Cerebellar nuclear complex (tissue), 1 donor: Measurements from ENCODE around the gene NSMF.
"Not testable (repeated sequence)": the region's sequence is repeated elsewhere in the genome, so short reads cannot be mapped to it uniquely, and the experiment has no call there.

Experiments
- DNase-seq, 2 experiments: peaks; one replicate each; lab custom pipeline; 2025; lab: John Stamatoyannopoulos, UW

The NSMF gene

DNA sequence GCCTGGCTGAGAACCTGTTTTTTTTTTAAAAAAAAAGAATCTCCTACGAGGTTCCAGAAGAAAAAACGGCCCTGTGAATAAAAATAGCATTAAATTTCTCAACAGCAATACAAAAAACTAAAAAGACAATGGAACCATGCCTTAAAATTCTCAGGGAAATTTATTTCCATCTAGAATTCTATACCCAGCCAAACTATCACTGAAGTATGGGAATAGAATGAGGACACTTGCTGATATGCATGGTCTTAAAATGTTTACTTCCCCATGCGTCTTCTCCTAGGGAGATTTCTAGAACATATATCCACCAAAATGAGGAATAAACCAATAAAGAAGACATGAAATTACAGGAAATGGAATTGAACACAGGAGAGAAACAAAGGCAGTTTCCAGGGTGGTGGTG lies 16.5 kb upstream of the NSMF start:
- DNase-seq = no peak

DNA sequence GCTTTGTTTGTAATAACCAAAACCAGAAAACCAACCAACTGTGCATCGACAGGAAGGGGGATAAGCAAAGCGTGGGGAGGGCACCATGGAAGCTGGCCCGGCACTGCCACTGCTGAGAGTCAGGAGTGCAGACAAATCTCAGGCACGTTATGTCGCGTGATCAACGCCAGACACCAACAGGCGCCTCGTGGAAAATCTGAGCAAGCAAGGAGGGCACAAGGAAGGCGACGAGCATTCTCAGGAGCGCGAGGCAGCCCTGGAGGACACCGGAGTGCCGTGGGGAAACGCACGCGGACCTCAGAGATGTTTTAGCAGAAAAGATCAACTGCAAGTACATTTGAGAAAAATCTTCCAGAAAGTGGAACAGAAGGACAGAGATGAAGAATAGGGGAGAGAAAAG lies 15.1 kb upstream of the NSMF start:
- no peak for DNase-seq

- no peak for DNase-seq
These were observed 11.7 kb upstream of the NSMF start for GRCh38 chr9:137470785-137471184.

GRCh38 chr9:137467896-137468295 lies 8.8 kb upstream of the NSMF start:
- no peak for DNase-seq

DNA sequence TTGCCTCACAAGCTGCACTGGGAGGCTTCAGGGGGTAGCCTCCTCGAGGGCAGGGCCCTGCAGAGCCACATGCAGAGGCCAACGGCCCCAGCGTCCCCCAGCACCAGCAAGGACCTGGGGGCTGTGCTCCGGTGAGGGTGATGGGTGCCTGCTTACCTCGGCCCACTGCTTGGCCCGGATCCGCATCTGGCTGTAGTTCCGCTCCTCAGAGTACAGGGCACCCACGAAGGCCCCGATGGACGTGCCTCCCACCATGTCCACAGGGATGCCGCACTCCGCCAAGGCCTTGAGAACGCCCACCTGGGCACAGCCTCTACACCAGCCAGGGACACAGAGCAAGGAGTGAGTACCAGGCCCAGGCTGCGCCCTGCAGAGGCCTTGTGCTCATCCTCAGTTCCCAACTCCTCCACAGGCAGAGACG lies 8.0 kb upstream of the NSMF start:
- DNase-seq = no peak

- DNase-seq = not testable (repeated sequence)
These were observed 7.4 kb upstream of the NSMF start for GRCh38 chr9:137466389-137467085.

- DNase-seq = no peak
These were observed 6.7 kb upstream of the NSMF start for GRCh38 chr9:137465720-137466388.

DNA sequence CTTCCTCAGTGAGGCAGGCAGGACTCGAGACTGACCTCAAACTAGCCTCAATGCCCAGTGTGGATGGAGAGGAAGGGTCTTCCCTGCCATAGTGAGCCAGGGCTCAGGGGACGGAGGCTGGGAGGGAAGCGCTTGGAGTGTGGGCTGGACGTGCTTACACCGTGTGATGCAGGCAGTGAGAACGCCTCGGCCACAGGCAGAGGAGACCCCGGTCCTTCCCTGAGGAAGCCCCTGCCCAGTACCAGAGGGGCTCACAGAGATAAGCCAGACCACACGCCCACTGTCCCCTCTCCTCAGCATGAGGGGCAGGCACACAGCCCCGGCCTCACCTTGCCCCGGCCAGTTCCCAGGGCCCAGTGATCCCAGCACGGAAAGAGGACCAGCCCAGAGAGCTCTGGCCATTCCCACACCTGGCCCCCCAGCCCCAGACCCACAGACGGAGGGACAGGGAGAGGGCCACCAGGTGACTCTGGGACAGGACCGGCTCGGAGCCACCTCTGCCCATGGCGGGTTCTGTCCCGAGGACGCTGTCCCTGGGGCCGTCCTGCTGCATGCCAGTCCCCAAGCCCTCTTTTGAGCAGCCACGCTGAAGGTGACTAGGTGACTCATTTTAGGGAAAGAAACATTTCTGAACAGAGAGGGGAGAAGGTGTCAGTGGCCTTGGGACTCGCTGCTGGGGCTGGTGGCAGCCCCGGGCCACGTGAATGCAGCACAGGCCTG lies 6.0 kb upstream of the NSMF start:
- DNase-seq = no peak

GRCh38 chr9:137464291-137464999 lies 5.3 kb upstream of the NSMF start:
- DNase-seq = no peak

- DNase-seq = no peak
These were observed 4.8 kb upstream of the NSMF start for GRCh38 chr9:137463931-137464290.

DNA sequence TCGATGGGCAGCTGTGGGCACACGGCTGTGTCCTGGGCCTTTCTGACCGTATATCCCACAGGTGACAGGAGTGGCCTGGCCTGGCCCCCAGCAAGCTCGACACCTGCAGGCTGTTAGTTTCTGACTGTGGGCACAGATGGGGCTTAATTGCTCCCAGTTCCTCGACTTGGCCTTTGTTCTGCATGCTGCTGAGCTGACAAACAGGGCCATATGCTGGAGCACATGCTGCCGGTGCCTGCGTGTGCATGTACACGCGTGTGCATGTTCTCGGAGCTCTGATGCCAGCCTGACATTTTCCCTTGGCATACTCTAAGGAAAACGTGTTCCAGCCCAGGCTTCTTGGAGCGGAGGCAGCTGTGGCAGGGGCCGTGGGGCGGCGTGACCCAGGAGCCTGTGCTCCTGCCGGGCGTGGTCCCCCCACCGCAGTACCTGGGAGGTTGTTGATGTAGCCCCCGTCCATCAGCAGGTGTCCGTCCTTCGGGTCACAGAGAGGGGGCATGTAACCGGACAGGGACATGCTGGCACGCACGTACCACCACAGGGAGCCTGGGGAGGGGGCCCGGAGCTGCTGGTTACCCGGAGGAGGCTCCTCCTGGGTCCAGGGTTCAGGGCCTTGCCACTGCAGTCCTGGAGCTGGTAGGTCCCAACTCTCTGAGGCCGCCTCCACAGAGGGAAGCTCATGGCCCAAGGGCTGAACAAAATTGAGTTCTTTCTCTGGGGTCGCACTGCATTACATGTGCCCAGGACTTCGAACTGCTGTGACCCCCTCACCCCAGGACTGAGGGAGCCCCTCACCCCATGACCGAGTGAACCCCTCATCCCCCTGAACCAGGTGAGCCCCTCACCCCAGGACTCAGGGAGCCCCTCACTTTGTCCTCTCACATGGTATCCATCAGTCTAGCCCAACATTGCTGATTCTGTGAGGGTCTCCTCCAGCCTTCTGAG lies 4.1 kb upstream of the NSMF start:
- DNase-seq = peak in 1 of 2 experiments; percentile 83

DNA sequence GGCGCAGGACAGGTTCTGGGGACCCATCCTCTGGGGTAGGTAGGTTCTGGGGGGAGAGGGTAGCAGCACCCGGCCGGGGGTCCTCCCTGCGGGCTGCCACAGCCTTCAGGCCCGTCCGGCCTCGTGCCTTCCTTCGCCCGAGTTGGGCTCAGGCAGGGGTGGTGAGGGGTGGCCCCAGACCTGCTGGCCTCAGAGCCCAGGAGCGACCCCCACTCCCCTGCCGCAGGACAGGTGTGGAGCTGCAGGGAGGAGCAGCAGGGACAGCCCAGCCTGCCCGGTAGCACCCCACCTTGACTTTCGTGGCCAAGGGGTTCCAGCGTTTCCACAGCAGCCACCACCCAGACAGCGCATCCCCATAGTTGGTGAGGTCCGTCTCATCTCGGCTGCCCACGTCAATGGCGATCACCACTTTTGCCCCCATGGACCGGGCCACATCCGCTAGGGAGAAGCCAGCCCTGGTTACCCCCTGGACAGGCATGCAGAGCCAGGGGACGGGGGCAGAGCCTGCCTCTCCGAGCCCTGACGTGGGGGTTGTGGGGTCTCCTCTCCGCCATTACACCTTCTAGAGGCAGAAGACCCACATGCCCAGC lies 3.4 kb upstream of the NSMF start:
- DNase-seq = no peak

DNA sequence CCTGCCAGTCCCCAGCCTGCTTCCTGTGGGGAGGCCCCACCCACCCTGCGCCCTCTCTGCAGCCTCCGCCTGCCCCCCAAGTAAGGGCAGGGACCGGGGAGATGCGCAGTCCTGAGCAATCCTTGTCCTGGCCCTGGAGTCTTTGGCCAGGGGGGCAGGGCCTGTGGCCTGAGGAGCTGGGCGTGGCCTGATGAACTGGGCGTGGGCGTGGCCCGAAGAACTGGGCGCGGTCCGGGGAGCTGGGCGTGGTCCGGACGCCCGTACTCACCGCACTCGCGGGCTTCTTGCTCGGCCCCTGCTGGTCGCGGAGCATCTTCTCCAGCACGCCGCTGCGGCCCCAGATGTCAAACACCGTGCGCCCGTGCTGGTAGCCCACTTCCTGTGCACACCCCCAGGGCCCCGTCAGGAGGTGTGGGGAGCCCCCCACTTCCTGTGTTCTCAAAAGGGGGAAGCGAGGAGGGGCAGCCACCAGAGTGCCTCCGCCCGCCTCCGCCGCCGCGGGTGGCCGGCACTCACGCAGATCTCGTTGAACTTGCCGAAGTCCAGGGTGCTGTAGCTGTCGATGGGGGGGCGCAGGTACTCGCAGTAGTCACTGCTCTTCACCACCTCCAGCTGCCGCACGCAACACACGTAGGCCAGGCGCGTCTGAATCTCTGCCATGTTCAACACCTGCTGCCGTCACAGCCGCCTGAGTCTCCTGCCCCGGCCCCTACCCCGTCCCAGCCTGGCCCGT lies 2.7 kb upstream of the NSMF start:
- DNase-seq = no peak

GRCh38 chr9:137461316-137461662 lies 2.2 kb upstream of the NSMF start:
- DNase-seq = no peak

GRCh38 chr9:137460363-137461315 lies 1.5 kb upstream of the NSMF start:
- DNase-seq = no peak

GRCh38 chr9:137459601-137460362 lies 648 bp upstream of the NSMF start:
- no peak for DNase-seq

- DNase-seq = no peak
These were observed 661 bp downstream of the NSMF start for GRCh38 chr9:137458194-137459151.
